ENCODE data around the gene TRIP13.

Gene TRIP13

DNA sequence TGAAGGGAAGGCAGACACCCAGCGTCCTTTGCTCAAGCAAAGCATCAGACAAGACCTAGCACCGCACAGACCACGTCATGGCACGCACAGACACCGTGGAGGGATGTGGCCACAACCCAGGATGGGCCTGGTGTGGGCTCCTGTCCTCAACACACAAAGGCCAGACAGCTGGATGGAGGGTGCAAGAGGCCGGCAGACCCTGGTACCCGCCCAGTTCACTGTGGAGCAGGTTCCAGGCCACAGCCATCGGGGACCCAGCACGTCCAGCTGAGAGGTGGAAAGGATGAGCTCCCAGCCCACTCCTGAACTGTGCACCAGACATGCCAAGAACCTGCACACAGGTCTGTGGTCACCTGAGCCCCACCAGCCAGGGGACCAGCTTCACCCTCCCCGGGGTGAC lies 26.9 kb upstream of the TRIP13 start:
- no peak overlapping the region for H3K4me3 ChIP-seq (ENCODE audit: low read length)
- no peak for DNase-seq (ENCODE audit: low read depth)
- TF ChIP-seq, protein P1, sequence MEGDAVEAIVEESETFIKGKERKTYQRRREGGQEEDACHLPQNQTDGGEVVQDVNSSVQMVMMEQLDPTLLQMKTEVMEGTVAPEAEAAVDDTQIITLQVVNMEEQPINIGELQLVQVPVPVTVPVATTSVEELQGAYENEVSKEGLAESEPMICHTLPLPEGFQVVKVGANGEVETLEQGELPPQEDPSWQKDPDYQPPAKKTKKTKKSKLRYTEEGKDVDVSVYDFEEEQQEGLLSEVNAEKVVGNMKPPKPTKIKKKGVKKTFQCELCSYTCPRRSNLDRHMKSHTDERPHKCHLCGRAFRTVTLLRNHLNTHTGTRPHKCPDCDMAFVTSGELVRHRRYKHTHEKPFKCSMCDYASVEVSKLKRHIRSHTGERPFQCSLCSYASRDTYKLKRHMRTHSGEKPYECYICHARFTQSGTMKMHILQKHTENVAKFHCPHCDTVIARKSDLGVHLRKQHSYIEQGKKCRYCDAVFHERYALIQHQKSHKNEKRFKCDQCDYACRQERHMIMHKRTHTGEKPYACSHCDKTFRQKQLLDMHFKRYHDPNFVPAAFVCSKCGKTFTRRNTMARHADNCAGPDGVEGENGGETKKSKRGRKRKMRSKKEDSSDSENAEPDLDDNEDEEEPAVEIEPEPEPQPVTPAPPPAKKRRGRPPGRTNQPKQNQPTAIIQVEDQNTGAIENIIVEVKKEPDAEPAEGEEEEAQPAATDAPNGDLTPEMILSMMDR (conservative IDR thresholded peaks at IDR 0.05; ENCODE audit: low read depth, low read length) = no peak

DNA sequence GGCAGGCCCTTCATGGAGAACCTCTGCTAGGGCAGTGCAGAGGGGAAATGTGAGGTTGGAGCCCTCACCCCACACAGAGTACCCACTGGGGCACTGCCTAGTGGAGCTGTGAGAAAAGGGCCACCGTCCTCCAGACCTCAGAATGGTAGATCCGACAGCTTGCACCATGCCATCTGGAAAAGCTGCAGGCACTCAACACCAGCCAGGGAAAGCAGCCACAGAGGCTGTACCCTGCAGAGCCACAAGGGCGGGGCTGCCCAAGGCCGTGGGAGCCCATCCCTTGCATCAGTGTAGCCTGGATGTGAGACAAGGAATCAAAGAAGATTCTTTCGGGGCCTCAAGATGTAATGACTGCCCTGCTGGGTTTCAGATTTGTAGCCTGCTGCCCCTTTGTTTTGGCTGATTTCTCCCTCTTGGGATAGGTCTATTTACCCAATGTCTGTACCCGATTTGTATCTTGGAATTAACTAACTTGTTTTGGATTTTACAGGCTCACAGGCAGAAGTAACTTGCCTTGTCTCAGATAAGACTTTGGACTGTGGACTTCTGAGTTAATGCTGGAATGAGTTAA lies 25.3 kb upstream of the TRIP13 start:
- TF ChIP-seq, protein P1 (conservative IDR thresholded peaks at IDR 0.05; ENCODE audit: low read depth, low read length) = no peak
- H3K4me3 ChIP-seq (ENCODE audit: low read length) = no peak overlapping the region
- no peak for DNase-seq (ENCODE audit: low read depth)

DNA sequence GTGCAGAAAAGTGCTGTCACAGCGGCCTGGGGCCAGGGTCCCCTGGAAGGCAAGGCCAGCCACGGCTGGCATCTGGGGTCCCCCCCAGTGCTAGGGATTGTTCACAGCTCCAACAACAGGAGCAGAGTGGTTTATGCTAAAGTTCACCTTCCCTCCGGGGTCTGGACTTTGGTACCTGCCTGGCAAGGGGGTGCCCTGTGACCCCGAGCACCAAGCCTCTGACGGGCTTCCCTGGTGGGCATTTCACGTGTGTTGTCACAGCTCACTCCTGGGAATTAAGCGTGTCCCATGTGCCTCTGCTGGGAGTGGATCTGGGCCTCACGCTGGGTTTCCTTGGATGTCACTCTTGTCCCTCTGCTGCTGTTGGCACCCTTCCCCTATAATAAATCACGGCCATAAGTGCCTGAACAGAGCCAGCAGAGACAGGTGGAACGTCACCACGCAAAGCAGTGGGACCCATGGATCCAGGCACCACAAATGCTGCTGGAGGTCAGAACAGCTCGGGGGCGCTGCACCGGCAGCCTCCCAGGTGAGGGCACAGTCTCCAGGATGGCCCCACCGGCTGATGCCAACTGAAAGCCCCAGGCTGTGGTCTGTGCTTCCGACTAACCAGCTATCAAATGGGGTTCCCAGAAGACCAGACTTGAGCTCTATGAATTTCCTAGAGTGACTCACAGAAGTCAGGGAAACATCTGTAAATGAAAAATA lies 24.1 kb upstream of the TRIP13 start:
- TF ChIP-seq, protein P1 (conservative IDR thresholded peaks at IDR 0.05; ENCODE audit: low read depth, low read length) = no peak
- no peak for DNase-seq (ENCODE audit: low read depth)

DNA sequence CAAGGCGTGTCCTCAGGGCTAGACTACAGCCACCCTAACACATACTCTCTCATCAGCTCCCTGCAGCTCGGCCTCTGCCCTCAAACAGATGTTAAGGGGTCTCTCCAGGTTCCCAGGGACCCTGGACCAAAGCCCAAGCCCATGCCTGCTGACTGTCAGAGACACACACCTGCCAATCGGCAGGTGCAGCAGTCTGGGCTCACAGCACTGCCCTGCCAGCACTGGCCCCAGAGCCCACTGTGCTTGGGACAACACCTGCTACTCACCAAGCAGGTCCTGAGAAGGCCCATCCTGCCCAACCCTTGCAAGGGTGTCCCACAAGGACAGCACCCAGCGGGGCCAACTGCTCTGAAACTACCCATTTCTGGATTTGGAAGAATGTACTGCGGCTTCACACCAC lies 21.7 kb upstream of the TRIP13 start:
- no peak overlapping the region for H3K4me3 ChIP-seq (ENCODE audit: low read length)
- TF ChIP-seq, protein P1 (conservative IDR thresholded peaks at IDR 0.05; ENCODE audit: low read depth, low read length) = no peak
- DNase-seq (ENCODE audit: low read depth) = no peak

More for the DNA sequence above, 24.1 kb upstream of the TRIP13 start:
- H3K4me3 ChIP-seq (ENCODE audit: low read length) = no peak overlapping the region

DNA sequence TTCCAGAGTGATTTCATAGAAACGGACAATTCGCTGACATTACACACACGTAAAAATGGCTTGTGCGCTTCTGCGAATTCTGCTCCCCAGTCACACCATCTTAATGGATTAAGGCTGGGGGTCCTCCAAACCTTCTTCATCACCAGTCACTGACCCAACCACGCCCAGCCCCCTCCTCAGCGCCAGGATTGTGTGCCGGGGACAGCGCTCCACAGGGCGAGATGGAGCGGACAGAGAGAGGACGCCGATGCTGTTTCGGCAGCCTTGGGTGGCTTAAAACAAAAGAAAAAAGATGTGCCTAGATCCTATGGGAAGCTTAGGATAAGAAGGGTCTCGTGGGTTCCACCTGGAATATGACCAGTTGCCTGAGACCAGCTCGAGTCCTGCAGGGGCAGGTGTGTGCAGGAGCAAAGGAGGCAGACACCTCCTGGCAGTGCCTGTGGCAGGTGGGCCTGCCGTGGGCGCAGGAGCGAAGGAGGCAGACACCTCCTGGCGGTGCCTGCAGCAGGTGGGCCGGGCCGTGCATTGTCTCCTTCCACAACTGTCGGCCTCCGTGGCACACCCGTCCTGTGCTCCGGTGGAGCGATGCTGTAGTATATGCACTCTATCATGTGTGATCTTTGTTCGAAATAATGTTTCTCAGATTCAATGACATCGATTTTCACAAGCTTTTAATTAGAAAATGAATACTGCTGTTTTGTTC lies 20.9 kb upstream of the TRIP13 start:
- TF ChIP-seq, protein P1 (conservative IDR thresholded peaks at IDR 0.05; ENCODE audit: low read depth, low read length) = no peak
- no peak for DNase-seq (ENCODE audit: low read depth)
- H3K4me3 ChIP-seq (ENCODE audit: low read length) = no peak overlapping the region

DNA sequence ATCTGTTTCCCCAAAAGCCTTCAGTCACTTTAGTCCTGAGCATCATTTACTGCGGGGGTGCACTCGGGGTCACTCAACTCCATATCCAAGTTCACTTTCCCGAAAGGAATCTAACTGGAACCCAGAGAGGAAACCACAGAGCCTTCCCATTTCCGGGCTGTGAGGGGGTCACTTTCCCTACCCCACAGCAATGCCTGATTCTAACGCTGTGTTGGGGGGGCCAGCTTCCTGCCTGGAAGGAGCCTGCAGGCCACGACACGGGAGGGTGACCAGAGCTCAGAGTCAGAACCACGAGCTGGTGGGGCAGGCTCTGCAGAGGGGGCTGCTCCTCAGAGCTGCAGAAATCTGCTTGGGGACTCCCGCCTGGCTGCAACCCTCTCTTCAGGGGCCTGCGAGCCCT lies 20.4 kb upstream of the TRIP13 start:
- no peak overlapping the region for H3K4me3 ChIP-seq (ENCODE audit: low read length)
- TF ChIP-seq, protein P1 (conservative IDR thresholded peaks at IDR 0.05; ENCODE audit: low read depth, low read length) = no peak
- no peak for DNase-seq (ENCODE audit: low read depth)
